ENCODE data around the gene SHQ1.
A peak's percentile ranks its signal among the peaks of the same experiment; 100 is the strongest.

SHQ1 gene

GRCh38 chr3:72848703-72849081 lies 447 bp upstream of the SHQ1 start:
- DNase-seq (ENCODE audit: low read depth) = no peak

DNA sequence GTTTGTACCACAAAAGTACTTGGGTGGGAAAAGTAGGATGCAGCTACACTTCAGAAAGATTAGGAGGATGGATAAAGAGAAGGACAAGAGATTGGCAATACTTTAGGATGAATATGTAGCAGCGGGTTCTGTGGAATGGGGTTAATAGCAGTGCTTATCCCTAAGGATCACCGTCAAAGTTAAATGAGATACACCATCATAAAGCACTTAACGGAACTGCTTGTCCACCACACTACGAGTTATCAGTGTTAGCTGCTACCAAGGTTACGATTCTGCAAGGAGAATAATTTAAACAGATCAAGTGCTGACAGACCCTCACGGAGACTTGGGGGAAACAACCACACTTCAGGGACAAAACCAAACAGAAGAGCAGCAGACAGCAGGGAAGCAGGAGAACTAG lies 963 bp downstream of the SHQ1 start:
- DNase-seq (ENCODE audit: low read depth) = no peak

DNA sequence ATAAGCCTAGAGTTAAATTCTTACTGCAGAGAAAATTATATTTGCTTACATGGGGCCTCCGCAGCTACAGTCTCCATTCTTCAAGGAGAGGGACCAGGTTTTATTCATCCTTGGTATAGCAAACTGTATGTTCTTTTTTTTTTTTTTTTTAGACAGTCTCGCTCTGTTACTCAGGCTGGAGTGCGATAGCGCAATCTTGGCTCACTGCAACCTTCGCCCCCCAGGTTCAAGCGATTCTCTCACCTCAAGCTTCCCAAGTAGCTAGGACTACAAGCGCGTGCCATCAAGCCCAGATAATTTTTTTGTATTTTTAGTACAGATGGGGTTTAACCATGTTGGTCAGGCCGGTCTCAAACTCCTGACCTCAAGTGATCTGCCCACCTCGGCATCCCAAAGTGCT lies 2.1 kb downstream of the SHQ1 start:
- no peak for DNase-seq (ENCODE audit: low read depth)

GRCh38 chr3:72844436-72844993 lies 3.7 kb downstream of the SHQ1 start:
- no peak for DNase-seq (ENCODE audit: low read depth)

DNA sequence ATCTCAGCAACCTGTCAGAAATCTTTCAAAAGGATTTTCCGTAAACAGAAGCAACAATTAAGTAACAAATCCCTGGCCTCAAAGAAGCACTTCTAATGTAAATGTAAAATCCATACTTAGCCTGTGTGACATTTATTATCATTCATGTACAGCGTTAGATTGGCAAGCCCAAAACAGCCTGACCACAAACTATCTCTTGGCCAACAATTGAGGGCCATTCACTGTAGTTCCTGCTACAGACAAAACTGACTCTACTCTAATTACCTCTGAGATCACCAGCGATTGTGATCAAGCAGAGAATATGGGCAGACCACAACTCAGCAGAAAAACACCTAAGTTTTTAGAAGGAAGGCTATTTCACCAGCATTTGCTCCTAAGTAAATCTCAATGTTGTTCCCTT lies 9.2 kb downstream of the SHQ1 start:
- DNase-seq (ENCODE audit: low read depth) = no peak

- no peak for DNase-seq (ENCODE audit: low read depth)
Observed at GRCh38 chr3:72836923-72837322, 11.3 kb downstream of the SHQ1 start.

GRCh38 chr3:72836416-72836815 lies 11.8 kb downstream of the SHQ1 start:
- no peak for DNase-seq (ENCODE audit: low read depth)

DNA sequence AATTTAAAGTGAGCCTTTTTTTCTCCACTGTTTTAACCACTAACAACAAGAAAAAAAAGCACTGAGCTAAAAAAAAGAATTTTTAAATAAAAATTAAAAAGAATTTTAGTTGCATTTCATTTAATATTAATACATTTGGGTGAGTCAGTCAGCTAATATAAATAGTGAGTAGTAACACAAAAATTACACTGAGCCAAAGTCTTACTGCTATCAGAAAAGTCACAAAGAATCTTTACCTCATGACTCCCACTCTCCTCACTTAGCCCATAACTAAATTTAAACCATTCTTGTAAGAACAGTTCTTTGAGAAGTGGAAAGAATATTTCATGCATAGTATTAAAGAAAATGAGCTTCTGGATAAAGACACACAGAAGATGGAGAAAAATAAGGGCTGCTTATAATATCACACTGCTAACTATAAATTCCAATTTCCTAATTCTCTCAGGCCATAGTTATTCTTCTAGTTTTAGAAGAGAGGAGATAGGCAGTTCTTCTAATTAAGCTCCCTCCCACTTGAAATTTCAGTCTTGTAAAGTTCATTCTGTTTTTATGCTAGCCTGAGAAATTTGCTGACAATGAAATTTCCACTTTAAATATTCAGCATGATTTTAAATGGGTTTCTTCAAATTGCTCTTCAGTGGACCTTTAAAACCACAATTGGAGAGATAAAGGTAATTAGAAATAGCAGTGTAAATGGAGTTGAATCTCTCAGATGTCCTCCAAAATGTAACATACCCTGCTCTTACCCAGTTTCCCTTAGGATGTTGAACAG lies 17.6 kb downstream of the SHQ1 start:
- no peak for DNase-seq (ENCODE audit: low read depth)

- DNase-seq (ENCODE audit: low read depth) = no peak
Observed at GRCh38 chr3:72829701-72830100, 18.5 kb downstream of the SHQ1 start.

- peak; percentile 31 for DNase-seq (ENCODE audit: low read depth)
Observed at GRCh38 chr3:72821161-72821781, 27.0 kb downstream of the SHQ1 start.

DNA sequence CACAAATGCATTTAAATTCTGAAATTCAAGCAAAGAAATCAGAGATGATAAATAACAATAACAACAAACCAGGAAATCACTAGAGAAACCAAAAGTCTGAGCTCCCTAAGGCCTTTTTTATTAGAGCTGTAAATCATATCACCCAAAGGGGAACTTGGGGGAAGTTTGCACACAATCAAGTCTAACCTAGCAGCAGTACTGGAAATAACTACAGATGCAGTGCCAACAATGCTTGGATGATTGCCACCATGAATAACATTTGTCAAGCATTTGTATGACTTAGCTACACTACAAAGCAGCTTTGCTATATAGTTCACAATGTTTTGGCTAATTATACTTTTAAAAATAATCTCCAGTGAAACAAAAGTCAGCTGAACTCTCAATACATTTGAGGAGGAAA lies 27.8 kb downstream of the SHQ1 start:
- DNase-seq (ENCODE audit: low read depth) = no peak

DNA sequence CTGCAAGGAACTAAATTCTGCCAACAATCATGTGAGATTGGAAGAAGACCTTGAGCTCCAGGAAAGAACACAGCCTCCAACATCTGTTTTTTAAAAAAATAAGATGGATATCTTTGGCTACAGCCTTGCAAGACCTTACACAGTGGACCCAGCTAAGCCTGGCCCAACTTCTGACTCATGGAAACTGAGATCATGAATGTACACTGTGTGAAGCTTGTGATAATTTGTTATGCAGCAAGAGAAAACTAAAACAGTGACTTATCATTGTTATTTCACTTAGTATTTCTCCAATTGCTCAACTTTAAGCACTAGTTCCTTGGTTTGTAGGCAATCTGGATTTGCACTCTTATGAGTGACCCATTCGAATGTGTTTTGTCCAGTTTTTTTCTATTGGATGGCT lies 29.3 kb downstream of the SHQ1 start:
- no peak for DNase-seq (ENCODE audit: low read depth)

- DNase-seq (ENCODE audit: low read depth) = no peak
Observed at GRCh38 chr3:72818092-72818773, 30.0 kb downstream of the SHQ1 start.

DNA sequence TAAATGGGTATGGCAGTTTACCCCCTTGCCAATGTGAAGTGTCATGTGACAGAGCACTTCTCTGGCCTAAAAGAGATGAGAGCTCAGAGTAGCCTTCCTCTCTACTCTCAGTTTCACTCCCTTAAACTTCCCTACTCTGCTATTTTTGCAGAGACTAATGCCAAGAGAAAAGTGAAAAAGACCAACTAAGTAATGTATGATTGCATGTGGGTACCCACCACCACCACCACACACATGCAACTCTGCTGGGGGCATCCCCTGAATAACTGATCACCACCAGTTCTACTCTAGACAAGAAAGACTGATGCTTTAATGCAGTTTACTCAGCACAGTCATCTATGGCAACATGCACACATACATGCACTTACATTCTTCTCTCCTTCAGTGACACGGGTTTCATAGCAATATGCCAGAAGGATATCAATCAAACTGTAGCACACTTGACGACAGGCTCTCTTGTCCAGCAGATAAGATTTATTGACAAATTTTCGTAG lies 31.3 kb downstream of the SHQ1 start:
- no peak for DNase-seq (ENCODE audit: low read depth)

- no peak for DNase-seq (ENCODE audit: low read depth)
Observed at GRCh38 chr3:72814308-72814707, 33.9 kb downstream of the SHQ1 start.

- no peak for DNase-seq (ENCODE audit: low read depth)
Observed at GRCh38 chr3:72812201-72812600, 36.0 kb downstream of the SHQ1 start.

DNA sequence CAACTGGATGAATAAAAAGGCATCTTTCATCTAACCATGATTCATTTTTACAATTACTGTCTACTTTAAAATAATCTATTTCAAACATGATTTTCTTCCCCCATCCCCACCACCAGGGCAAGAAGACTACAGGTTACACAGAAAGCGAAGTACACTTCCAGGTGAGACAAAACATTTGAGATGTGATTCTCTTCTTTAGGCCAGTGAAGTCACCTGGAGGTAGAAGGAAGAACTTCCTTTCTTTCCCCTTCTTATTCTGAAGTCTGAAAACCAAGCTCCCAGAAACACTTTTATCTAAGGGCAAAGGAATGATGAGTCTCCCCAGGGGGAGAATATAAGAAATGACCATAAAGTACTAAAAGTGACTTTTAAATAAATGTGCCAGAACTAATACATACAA lies 36.7 kb downstream of the SHQ1 start:
- no peak for DNase-seq (ENCODE audit: low read depth)

DNA sequence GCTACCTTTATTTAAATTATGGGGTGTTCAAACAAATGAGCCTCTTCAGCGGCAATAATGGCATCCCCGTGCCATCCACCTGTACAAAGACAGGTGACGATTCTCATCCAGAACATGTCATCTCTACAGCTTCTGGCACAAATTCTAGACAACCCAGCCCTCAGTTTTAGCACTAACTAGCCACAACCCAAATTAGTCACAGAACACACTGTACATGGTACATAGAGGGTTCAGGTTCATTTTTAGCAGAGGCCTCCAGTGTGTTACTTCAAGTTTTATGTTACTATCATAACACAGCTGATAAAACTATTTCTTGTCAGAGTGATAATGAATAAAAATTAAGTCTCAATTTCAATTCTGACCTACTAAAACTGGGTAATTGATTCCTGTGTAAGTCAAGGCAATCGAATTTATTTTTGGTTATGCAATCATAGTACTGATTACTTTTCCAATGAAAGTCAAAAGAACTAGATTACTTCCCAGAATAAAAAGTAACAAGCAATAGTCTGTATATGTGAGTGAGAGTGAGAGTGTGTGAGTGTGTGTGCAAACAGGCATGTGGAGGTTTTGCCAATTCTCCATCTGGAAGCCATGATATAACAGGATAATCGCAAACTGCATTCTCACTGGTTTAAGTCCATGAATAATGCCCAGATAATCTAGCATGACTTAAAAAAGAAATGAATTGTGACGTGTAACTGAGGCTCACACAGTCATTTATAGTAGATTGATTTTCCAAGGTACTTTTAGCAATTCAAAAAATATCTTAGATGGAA lies 37.4 kb downstream of the SHQ1 start:
- no peak for DNase-seq (ENCODE audit: low read depth)

DNA sequence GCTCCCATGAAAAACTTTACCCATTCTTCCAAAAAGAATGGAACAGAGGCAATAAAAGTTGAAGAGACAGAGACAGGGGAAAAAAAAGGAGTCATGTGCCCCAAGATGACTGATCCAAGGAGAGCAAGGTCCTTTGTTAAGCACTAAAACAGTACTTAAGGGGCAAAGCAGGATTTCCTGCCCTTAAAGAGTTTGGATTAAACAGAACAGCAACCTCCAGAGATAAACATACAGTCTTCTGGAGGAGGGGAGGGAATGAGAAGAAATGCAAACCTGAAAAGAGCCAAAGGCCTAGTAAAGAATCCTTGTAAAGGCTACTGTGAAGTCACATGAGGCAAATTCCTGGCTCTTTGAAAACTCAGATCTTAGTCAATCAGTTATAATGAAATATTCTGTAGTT lies 38.2 kb downstream of the SHQ1 start:
- DNase-seq (ENCODE audit: low read depth) = no peak

- DNase-seq (ENCODE audit: low read depth) = no peak
Observed at GRCh38 chr3:72804361-72804760, 43.9 kb downstream of the SHQ1 start.

DNA sequence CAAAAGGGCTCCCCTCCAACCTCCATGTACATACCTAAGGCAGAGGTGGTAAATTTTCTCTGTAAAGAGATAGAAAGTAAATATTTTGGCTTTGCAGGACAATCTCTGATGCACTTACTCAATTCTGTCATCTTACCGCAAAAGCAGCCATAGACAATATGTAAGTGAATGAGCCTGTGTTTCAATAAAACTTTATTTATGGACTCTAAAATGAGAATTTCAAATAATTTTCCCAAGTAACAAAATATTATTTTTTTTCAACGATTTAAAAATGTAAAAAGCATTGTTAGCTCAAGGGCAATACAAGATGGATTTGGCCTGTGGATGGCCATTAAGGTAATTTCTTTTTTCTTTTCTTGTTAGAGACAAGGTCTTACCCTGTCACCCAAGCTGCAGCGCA lies 44.7 kb downstream of the SHQ1 start:
- no peak for DNase-seq (ENCODE audit: low read depth)

DNA sequence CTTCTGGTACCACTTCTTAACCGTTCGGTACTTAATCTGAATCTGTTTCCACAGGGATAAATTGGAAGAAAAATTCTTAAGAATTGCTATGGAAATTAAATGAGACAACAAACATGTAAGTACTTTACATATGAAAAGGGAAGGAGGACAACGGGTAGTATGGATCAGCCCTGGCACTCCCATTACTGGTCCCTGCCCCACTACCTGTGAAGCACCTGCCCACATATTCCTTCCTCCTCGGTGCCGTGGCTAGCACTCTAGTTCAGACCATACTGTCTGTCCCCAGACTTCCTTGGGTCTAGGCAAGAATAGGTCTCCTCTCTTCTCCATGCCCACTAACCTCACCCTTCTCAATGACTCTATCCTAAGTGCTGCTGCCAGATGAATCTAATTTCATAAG lies 46.2 kb downstream of the SHQ1 start:
- DNase-seq (ENCODE audit: low read depth) = no peak

All from stimulated activated CD4-positive, alpha-beta T cell treated with anti-CD3 and anti-CD28 coated beads, Interleukin-2, amount 100 ng/mL, for 4 hours (primary cell).